HG02970 (cell line): Measurements from ENCODE around the gene WDR46.

Experiments used
- ATAC-seq: cut with Tn5 transposase; IDR thresholded peaks from one replicate; pipeline ENCODE4 v1.9.1; 2021; ENCODE audit warnings: mild to moderate bottlenecking, moderate library complexity, moderate number of reproducible peaks; ENCODE audit not compliant: unreplicated experiment, low FRiP score

WDR46 gene

DNA sequence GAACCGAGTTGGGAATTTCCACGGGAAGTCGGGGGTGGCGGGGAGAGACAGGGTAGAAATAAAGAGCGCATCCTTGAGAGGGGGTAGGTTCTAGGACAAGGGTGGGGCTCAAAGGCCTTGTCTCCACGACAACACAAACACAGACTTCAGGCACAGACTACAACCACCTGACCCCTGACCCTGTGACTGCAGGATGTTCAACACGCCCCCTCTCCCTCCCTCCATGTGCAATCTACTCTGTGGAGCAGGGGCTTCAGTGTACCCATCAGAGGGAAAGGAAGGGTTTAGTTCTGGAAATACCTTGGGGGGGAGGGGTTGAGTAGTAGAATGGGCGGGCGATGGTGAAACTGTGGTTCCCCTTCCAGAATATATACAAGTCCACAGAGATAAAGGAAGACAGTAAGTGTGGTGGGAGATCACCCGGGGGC lies 25.5 kb upstream of the WDR46 start:
- no peak for ATAC-seq

DNA sequence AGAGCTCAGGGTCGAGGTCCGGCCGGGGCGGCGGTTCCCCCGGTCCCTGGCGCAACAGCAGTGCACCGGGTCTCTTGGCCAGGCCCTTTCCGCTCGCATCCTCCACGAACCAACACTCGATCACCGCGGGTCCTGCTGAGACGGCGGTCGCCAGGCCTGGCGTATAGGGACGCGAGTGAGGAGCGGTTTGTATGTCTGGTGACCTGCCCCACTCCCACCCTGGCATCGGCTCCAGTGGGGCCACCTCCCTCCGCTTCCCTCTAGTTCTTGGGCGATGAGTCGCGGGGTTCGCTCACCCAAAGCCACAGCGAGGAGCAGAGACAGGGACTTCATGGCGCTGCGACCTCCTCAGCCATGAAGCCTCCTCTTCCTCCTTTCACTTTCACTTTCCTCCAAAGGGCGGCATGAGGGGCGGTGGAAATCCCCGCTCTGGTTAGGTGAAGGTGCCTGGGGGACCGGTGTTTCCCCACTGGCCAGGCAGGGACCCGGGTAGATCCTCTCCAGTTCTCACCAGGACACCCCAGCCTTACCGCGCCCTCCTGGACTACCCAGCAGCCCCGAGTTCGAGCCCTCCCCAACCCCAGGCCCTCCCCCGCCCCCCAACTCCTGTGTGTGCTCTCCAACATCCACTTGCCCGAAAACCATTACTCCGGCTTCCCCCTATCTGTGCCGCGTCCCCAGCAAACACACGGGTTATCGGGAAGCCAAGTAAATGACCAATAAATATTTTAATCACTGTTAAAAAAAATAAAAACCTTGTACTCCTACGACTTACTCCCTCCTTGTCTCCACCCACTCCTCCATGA lies 24.9 kb upstream of the WDR46 start, which contains the start of gene TAPBP:
Gene TAPBP, minus strand, starts transcription at position 370 of the 806 bp plus-strand sequence. Its CDS starts 37 bp downstream, at position 333.
- ATAC-seq = peak; percentile 43

DNA sequence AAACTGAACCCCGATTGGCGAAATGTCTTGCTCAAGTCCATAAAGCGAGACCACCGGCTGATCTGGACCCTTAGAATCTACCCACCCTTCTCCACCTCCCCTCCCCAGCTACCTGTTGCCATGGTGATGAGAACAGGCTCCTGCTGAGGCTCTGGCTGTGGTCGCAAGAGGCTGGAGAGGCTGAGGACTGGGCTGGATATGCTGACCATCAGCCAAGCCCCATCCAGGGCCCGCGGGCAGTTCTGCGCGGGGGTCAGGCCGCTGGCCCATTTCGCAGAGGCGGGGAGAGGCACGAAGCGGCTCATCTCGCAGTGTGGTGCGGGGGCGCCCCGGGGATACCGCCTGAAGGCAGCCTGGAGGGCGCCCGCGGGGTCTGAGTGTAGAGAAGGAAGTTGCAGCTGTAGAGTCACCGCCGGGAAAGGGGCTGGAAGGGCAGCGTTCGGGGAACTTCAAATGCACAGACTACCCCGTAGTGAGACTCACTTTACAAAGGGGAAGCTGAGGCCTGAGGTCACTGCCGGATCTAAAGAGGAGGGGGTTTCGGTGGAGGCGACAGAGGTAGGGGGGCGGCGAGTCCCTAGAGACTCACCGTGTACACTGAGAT lies 24.2 kb upstream of the WDR46 start:
- ATAC-seq = no peak

DNA sequence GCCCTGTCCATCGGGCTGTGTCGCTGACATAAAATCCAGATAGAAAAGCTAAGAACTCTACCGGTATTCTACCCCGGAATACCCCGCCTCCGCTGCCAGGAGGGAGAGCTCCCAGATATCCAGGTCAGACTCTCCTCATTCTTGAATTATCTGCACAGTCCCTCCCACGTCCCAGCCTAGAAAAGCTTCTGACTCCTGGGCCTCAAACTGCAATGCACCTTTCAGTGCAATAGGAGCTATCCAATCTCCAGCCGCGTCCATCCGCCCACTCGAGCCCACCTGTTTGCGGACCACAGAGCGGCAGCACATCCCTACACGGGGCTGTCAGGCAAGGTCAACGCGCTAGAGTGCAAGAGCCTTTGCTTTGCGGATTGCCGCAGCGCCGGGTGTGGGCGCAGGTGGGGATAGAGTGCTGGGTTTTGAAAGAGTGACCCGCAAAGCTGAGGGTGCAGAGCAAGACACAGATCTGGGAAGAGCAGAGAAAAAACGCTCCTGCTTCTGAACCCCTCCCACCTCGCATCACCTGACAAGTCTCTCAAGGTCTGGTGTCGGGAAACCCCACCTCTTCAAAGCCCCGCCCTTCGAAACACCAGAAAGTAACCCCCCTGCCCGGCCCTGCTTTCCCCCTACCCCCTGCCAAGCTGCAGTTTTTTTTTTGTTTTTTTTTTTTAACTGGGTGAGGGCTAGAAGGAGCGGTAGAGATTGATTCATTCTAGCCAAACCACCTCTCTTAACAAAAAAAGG lies 23.5 kb upstream of the WDR46 start:
- ATAC-seq = no peak

DNA sequence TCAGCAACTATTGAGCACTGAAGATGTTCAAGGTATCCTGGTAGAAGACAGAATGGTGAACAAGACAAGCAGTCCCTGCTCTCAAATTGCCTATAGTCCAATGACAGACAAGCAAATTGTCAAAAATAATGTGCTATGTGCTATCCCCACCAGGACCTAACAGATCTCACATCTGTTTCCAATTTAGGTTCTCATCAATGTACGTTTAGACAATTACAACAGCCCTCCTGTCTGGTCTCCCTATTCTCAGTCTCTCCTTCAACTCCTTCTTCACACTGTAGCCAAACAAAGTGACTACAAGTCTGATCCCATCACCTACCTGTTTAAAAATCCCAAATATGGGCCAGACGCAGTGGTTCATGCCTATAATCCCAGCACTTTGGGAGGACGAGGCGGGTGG lies 17.3 kb upstream of the WDR46 start:
- no peak for ATAC-seq

DNA sequence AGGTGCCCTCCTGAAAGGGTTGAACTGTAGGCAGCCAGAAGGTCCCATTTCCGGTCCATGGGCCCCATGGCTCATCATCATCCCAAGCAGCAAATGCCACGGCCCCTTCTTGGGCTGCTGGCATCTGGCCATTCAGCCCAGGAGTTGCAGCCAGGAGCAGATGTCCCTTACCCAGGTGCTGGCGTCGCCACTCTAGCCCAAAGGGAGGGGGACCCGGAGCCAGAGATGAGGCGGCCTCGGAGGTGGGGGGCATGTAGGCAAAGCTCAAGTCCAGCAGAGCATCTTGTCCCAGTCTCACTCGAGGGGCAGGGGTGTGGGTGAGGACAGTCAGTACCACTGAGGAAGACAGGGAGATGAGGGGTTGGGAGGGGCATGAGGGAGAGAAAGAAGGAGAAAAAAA lies 16.0 kb upstream of the WDR46 start:
- ATAC-seq = no peak

DNA sequence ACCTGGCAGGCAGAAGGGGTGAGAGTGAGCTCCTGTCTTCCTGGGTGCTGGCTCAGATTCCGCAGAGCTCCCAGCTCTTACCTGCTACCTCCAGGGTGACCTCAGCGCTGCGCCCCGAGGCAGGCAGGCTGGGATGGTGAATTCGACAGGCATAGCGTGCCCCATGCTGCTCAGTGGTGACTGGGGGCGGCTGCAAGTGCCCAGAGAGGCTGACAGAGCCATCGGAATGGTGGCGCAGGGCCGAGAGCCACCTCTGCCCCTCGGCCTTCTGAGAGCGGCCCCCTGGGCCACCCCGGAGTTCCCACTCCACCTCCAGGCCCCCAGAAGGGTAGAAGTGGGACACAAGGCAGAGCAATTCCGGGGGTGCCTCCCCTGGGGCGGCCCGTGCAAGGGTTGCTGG lies 15.2 kb upstream of the WDR46 start:
- no peak for ATAC-seq

DNA sequence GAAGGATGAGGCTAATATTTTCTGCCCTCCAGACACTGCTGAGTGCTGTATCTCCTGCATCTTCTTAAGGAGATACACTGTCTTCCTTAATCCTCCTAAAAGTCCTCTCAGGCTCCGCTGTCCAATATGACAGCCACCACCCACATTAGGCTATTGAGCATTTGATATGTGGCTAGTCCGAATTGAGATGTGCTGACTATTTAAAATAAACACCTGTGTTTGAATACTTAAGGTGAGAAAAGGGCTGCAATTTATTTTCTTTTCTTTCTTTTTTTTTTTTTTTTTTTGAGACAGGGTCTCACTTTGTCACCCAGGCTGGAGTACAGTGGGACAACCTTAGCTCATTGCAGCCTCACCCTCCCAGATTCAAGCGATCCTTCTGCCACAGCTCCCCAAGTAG lies 12.8 kb upstream of the WDR46 start:
- ATAC-seq = no peak

DNA sequence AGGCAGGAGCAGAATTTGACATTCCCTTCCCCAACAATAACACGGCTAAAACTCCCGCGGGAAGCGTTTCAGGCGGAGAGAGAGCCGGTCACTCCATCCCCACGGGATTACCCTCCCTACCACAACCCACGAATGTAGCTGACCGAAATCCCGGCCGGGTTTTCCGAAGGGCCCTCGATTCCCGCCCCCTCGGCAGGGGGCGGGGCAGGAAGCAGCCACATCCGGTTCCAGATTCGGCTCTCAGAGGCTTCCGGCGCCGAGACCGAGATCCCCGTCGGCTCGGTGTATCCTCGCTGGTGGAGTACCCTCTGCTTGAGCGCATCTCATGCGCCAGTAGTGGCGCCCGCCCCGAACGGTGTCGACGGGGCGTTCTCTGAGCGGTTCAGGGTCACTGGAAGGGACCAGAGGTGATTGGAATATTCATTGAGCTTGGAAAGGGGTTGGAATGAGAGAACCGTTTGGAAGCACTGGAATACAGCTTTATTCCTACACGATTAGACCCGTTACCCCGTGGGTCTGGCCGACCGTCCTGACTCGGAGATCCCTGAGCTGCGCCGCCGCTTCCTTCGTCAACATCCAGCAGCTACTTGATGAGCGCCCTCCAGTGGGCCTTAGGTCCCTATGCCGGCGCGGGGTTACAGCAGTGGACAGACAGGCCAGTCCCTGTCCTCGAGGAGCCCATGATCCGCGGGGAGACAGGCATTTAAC lies 10.4 kb upstream of the WDR46 start:
- peak; percentile 71 for ATAC-seq

DNA sequence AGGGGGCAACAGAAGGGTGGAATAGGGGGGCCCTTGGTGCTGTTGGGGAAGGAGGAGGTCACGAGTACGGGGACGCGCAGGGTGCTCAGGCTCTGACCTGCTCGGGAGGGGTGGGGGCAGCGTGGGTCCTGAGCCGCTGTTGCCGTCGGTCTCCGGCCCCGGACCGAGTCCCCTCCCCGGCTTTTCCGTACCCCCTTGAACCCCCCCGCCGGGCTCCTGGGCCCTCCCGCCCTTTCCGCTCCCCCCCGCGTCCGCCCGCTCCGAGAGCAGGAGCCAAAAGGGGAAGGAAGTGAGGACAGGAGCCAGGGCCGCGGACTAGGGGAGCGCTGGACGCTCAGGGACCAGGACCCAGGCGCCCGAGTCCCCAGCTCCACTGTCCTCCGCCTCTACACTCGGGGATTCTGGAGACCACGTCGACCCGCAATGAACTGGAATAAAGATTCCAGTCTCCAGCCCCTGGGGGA lies 9.8 kb upstream of the WDR46 start, which contains the start of gene RGL2:
Gene RGL2, minus strand, starts transcription at position 170 of the 464 bp plus-strand sequence. CDS start 332 bp downstream, outside the sequence.
- peak; percentile 14 for ATAC-seq

DNA sequence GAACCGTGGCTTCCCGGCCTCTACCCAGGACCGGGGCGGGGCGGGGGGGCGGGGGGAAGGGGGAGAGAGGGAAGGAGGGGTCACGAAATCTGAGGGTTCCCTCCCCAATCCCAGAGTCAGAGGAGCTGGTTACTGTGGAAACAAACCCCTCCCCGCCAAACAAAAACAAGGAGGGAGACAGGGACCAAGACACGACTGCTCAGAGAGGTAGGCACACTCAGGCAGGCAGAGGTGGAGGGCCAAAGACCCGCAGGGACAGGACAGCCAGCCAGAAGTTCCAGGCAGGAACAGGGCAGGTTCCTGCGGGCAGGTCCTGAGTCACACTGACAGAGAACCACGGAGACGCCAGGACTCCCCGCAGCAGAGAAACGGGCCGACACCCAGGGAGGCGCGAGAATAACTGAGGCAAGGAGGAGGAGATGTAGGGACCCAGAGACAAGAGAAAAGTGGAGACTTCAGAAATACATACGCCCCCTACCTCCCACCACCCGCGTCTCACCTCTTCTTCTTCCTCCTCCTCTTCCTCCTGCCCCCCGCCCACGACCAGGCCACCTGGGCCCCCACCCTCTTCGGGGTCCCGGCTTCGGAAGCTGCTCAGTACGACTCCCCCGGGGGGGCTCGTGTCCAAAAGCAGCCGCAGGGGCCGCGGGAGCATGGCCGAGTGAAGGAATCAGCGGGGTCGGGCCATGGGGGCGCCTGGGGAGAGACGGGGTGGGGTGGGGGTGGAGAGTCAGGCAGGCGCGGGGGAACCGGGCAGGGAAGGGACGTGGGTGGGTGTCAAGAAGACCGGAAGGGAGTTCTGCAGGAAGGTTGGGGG lies 9.1 kb upstream of the WDR46 start:
- no peak for ATAC-seq

DNA sequence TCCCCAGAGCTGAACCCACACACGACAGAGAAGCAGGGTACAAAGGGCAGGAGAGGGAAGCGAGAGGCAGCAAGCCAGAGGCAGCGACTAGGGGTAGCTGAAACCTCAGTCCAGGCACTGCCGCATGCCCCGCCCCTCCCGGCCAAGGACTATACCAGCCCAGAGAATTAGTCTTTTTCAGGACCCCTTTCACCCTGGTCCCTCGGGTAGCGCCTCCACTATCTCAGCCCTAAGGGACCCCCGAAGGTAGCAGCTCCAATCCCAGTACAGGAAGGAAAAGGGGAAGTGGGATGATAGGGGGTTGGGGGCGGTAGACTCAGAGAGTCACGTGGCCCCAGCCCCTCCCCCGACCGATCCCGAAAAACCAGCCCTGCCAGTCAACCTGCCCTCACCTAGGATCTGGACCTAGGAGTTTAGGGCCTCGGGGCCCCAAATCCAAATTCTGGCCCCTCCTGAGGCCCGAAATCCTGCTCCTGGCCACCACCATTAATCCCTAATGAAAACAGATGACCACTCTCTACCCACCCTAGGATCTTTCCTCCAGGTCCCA lies 8.4 kb upstream of the WDR46 start:
- ATAC-seq = no peak

DNA sequence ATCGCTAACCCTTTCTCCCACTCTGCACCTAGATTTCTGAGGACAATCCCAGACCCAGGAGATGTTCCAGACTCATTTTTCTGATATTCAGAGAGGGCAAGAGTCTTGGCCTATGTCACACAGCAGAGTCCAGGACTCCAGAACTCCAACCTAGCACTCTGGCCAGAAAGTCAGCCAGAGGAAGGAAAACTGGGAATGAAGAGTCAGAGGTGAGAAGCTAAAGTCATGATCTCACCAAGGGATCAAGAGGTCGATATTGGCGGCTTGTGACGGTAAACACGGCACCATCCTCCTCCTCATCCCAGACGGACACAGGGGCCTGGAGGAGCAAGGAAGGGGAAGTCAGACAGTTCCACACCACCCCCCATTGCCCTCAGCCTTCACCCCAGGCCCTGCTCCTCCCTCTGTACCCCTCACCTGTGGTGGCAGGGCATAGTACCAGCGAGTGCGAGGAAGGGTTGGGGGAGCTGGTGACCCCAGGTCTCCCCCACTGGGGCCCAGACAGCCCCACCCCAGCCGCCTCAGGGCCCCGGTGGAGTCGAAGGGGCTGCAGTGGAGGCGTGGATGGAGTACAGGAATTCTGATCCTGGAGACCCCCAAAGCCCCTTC lies 7.9 kb upstream of the WDR46 start:
- no peak for ATAC-seq

DNA sequence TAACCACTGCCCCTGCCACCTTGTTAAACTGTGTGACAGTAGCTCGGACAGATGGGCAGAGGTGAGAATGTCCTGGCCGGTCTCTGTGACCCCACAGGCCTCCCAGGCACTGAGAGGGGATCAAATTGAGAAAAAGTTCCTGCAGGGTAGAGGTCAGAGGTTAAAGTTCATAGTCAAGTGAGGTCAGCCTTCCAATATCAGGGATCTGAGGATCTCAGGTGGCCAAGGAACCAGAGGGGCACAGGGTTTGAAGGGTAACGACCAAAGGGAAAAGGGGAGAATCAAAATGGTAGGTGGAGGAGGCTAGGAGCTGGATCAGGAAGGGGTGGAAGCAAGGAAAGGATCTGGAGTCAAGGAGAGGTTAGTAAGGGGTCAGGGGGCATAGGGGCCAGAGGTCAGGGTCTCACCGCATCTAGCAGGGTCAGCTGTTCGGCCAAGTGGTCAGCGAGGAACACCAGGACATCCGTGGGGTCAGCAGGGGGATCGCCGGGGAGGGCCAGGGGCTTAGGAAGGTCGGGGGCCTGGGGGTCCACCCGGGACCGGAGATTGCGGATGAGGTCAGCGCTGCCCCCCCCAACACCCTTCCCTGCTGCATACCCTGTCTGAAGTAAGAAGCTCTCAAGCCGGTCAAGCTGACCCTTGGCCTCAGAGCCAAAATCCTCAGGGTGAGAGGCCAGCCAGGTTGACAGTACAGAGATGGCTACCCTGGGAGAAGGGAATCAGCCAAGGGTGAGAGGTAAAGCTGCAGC lies 6.8 kb upstream of the WDR46 start:
- ATAC-seq = no peak

DNA sequence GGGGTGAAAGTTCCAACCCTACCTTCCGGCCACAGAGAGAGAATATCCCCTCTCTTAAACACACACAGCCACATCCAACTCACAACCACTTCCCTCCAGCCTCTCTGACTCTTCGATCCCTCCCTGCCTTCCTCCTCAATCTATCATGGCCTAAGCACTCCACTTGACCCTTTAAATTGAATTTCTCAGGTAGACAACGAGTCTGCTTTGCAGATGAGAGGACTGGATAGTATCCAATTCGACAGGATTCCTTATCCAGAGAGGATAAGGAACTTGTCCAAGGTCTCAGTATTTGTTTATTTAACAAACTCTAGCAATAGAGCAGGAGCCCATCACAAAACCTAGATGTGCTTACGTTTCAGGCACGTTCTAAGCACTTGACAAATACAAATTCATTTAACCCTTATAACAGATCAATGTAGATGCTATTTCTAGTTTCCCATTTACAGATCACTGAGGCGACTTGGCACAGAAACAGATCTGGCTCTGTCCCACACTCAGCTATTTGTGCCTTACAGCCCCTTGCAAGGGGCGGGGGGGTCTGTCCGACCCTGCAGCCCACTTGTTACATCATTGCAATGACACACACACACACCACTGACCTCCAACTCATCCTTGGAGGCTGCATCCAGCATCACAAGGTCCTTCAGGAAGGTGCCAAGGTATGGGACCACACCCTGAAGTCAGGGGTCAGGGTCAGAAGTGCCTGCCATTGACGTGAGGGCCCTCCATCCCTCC lies 5.2 kb upstream of the WDR46 start:
- ATAC-seq = no peak

DNA sequence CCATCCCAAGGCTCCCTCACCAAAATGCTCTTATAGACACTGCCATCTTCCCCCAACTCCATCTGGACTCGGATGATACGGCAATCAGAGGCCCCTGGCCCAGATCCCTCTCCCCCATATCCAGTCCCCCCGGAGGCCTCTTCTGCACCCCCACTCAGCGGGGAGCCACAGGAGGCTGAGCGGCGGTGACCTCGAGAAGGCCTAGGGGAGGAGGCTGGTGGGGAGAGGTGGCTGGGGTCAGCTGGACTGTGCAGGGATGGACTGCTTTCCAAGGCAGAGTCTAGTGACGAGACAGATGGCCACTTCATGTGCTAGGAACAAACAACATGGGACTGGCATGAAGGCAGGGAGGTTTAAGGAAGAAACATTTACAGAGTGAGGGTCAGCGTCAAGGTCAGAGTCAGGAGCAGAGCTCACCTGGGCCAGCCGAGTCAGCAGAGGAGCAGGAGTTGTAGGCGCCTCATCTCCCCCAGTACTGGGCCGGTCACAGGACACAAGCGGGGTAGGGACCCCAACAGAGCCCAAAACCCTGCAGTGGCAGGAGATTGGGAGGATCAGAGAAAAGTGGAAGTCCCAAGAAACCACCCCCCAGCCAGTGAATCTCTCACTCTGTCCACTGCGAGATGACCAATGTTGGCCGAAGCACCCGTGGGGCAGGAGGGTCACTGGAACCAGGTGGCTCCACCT lies 4.1 kb upstream of the WDR46 start:
- no peak for ATAC-seq

DNA sequence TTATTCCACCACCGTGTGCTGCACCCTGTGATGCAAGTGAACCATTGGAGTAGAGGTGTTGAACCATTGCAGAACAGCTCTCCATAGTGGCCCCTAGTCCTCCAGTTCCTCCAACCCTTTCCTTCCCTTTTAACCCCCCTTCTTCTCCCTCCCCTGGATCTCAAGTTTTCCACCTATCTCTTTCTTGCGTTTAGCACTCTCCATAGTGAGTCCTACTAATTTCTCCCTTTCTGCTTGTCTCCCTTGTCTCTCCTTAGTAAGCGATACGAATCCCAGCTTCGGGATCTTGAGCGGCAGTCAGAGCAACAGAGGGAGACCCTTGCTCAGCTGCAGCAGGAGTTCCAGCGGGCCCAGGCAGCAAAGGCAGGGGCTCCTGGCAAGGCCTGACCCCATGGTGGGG lies 1.4 kb upstream of the WDR46 start:
- ATAC-seq = no peak
